Mesothelial cell of epicardium (in vitro differentiated cells): ENCODE results near the gene SLX4IP. TPM values are rescaled to one million over a fixed set of nuclear protein-coding genes. Genes with fewer than 3 reads are reported as not detected.

Experiments used
- DNase-seq, 2 experiments: peaks; one replicate each; pipeline ENCODE4 v3.0.0; 2021; ENCODE audit warnings: low spot score in 2 of 2; ENCODE audit not compliant: unreplicated experiment in 2 of 2
- H3K27ac Mint-ChIP-seq: 2 replicates; pipeline ENCODE4 v1.8.0; 2021; ENCODE audit warnings: mixed read lengths
- H3K27me3 Mint-ChIP-seq: 2 replicates; pipeline ENCODE4 v1.8.0; 2021; ENCODE audit warnings: low read depth, mixed read lengths
- H3K36me3 Mint-ChIP-seq: 2 replicates; pipeline ENCODE4 v1.8.0; 2021; ENCODE audit warnings: mixed read lengths
- H3K4me1 Mint-ChIP-seq: 2 replicates; pipeline ENCODE4 v1.8.0; 2021; ENCODE audit warnings: mixed read lengths
- H3K4me3 Mint-ChIP-seq: 2 replicates; pipeline ENCODE4 v1.8.0; 2021; ENCODE audit warnings: mild to moderate bottlenecking, moderate library complexity, mixed read lengths
- H3K9me3 Mint-ChIP-seq: 2 replicates; pipeline ENCODE4 v1.8.0; 2021; ENCODE audit warnings: mixed read lengths
- CTCF ChIP-seq: fragments of 200-600 bp; sonication (generic); IDR thresholded peaks from one replicate; pipeline ENCODE4 v1.5.0; 2021; ENCODE audit warnings: antibody characterized with exemption; ENCODE audit not compliant: unreplicated experiment
- total RNA-seq: library from RNA; stranded (reverse); gene quantifications from 3 replicates; pipeline ENCODE4 v1.2.1, GENCODE V29; 2021

Gene SLX4IP
- total RNA-seq, 1 donor from 2014 or later: 10.4 TPM

GRCh38 chr20:10644458-10645204 lies 209.5 kb downstream of the SLX4IP start:
- no peak for DNase-seq
- peaks cover 71% of the 10 kb centered on the region for H3K36me3 Mint-ChIP-seq
- H3K4me1 Mint-ChIP-seq: peaks cover 58% of the 10 kb centered on the region
- H3K4me3 Mint-ChIP-seq: no peak overlapping the region
- peak overlapping the region; percentile 21 for H3K27ac Mint-ChIP-seq
- no peak for TF ChIP-seq CTCF
- no peaks in the 10 kb centered on the region for H3K27me3 Mint-ChIP-seq
- no peaks in the 10 kb centered on the region for H3K9me3 Mint-ChIP-seq

- Mint-ChIP-seq H3K9me3 (no peaks in the 10 kb centered on the region), H3K4me3 (no peak overlapping the region), H3K36me3 (peaks cover 72% of the 10 kb centered on the region), H3K4me1 (peaks cover 63% of the 10 kb centered on the region), H3K27ac (no peak overlapping the region), H3K27me3 (no peaks in the 10 kb centered on the region)
- TF ChIP-seq CTCF: no peak
- no peak for DNase-seq
Observed at GRCh38 chr20:10645205-10645570, 210.1 kb downstream of the SLX4IP start.

- Mint-ChIP-seq H3K27ac (no peak overlapping the region), H3K36me3 (peaks cover 66% of the 10 kb centered on the region), H3K4me1 (peaks cover 71% of the 10 kb centered on the region), H3K9me3 (no peaks in the 10 kb centered on the region), H3K4me3 (no peak overlapping the region), H3K27me3 (no peaks in the 10 kb centered on the region)
- DNase-seq: no peak
- TF ChIP-seq CTCF: no peak
Observed at GRCh38 chr20:10646006-10646405, 210.9 kb downstream of the SLX4IP start.

GRCh38 chr20:10646886-10647420 lies 211.8 kb downstream of the SLX4IP start:
- peaks cover 81% of the 10 kb centered on the region for H3K4me1 Mint-ChIP-seq
- DNase-seq: no peak
- H3K36me3 Mint-ChIP-seq: peaks cover 57% of the 10 kb centered on the region
- no peaks in the 10 kb centered on the region for H3K9me3 Mint-ChIP-seq
- no peak overlapping the region for H3K4me3 Mint-ChIP-seq
- no peak for TF ChIP-seq CTCF
- H3K27ac Mint-ChIP-seq: peak overlapping the region; percentile 19
- H3K27me3 Mint-ChIP-seq: no peaks in the 10 kb centered on the region

GRCh38 chr20:10647471-10647870 lies 212.4 kb downstream of the SLX4IP start:
- H3K9me3 Mint-ChIP-seq: no peaks in the 10 kb centered on the region
- H3K4me1 Mint-ChIP-seq: peaks cover 85% of the 10 kb centered on the region
- TF ChIP-seq CTCF: peak; percentile 50
- H3K36me3 Mint-ChIP-seq: peaks cover 53% of the 10 kb centered on the region
- no peak for DNase-seq
- no peak overlapping the region for H3K4me3 Mint-ChIP-seq
- H3K27ac Mint-ChIP-seq: peak overlapping the region; percentile 94
- H3K27me3 Mint-ChIP-seq: no peaks in the 10 kb centered on the region
